Stimulated activated CD8-positive, alpha-beta memory T cell treated with anti-CD3 and anti-CD28 coated beads, Interleukin-15, amount 100 ng/mL, for 48 hours (primary cell): ENCODE results near the gene STAC.

Source experiments
- DNase-seq, 2 donors: peaks; one replicate each; pipeline ENCODE4 v3.0.0-alpha.2; 2020; ENCODE audit warnings: low read depth in 2 of 2

Gene STAC

GRCh38 chr3:36595511-36595910, 215.2 kb downstream of the STAC start:
- no peak for DNase-seq

DNA sequence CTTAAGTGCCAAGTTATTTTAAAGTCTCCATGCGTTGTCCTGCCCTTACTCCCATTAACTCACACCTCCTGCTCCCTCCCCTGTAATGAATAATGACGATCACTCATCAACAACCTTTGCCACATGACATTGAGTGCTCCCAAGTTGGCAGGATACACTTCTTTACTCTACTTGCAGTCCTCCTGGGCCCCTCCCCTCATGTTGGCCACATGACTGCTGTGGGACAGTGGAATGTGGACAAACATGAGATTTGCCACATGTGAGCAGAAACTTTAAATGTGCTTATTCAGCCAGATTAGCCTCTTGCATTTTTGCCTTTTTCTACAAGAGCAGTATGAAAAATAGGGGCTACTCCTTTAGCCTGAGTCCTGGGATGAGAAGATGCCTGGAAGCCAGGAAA, 216.1 kb downstream of the STAC start:
- DNase-seq = no peak

DNA sequence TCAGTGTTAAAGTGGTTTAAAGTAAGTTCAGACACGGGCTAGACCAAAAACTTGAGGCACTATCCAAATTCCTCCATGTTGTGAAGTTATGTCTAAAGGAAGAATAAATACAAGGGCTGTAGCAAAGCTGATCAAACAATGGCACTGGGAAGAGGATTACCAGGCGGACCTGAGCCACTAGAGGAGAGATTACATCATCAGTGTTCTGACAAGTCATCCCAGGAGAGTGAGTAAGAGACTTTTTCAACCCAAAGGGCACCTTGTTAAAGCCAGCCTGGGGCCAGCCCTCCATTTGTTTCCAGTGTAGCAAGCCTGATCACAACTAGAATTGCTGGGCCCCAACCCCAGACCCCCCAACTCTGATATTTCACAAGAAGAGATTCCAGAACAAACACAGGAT, 217.1 kb downstream of the STAC start:
- DNase-seq = no peak
